Sigmoid colon (tissue), 7 donors: ENCODE measurements around the gene CYP24A1. TPM values are rescaled to one million over a fixed set of nuclear protein-coding genes. Genes with fewer than 3 reads are reported as not detected.

Source experiments
- DNase-seq: peaks from one replicate; pipeline ENCODE4 v3.0.0-alpha.2; 2019
- H3K27ac ChIP-seq, 4 donors: fragments of 200-600 bp; sonication (generic); one replicate each; pipeline ENCODE4 v1.5.1; 2016 to 2019; ENCODE audit warnings: mild to moderate bottlenecking in 1 of 4
- H3K27me3 ChIP-seq, 3 donors: fragments of 200-600 bp; sonication (generic); one replicate each; pipeline ENCODE4 v1.5.1; 2019; ENCODE audit warnings: mild to moderate bottlenecking in 1 of 3
- H3K36me3 ChIP-seq, 4 donors: fragments of 200-600 bp; sonication (generic); one replicate each; pipeline ENCODE4 v1.5.1; 2016 to 2019
- H3K4me1 ChIP-seq, 4 donors: fragments of 200-600 bp; sonication (generic); one replicate each; pipeline ENCODE4 v1.5.1; 2017 to 2019
- H3K4me3 ChIP-seq, 4 donors: fragments of 200-600 bp; sonication (generic); one replicate each; pipeline ENCODE4 v1.5.1; 2017 to 2019; ENCODE audit warnings: mild to moderate bottlenecking in 2 of 4, moderate library complexity in 1 of 4
- H3K9me3 ChIP-seq, 4 donors: fragments of 200-600 bp in 3 of 4; sonication (generic) in 3 of 4; one replicate each; pipeline versions ENCODE4 v1.5.1 to v1.6.1; 2013 to 2019
- EP300 ChIP-seq, 4 donors: sonication (generic); formaldehyde crosslinking; IDR thresholded peaks; one replicate each; pipeline ENCODE4 v1.6.1; 2017; ENCODE audit warnings: antibody characterized with exemption in 4 of 4
- POLR2A ChIP-seq, 2 donors: fragments of 450-650 bp; IDR thresholded peaks; one replicate each; pipeline ENCODE4 v1.6.1; 2016; ENCODE audit warnings: antibody characterized with exemption in 2 of 2, mild to moderate bottlenecking in 2 of 2, moderate library complexity in 2 of 2
- POLR2AphosphoS5 ChIP-seq, 4 donors: sonication (generic); formaldehyde crosslinking; IDR thresholded peaks; one replicate each; pipeline ENCODE4 v1.6.1; 2017; ENCODE audit warnings: antibody characterized with exemption in 4 of 4
- WGBS, 2 donors: extraction: QIAGEN DNeasy Blood & Tissue Kit; methylation state at CpG; one replicate each; pipeline ENCODE4 v1.1.7; 2013; 5-methylcytosine and 5-hydroxymethylcytosine counted together
- intact Hi-C: fragments of 100-400 bp; cut with DNase I; formaldehyde crosslinking; loops from one replicate; pipeline ENCODE4 v1.15.1; 2023
- polyA plus RNA-seq, 3 donors: library from polyadenylated mRNA; stranded (reverse); fragments of 200-250 nt; gene quantifications; one replicate each; pipeline ENCODE4 v1.2.3, GENCODE V29; 2013
- total RNA-seq, 4 donors: library from RNA; depleted of rRNA; stranded (reverse); fragments of >200 nt; gene quantifications; one replicate each; pipeline ENCODE4 v1.1.0, GENCODE V29; 2016
- TF ChIP-seq, protein P1 (sequence below), 4 experiments: fragments of 450-650 bp in 3 of 4; fragments of 200-600 bp in 1 of 4; IDR thresholded peaks; one replicate each; pipeline ENCODE4 v1.5.1; 2016 to 2019; ENCODE audit warnings: antibody characterized with exemption in 4 of 4, mild to moderate bottlenecking in 3 of 4, moderate library complexity in 2 of 4
- donor health status: healthy with polysubstance abuse.
- donor health status: Bipolar disorder and iron deficiency.
- donor health status: healthy.

The CYP24A1 gene
- total and polyA plus RNA-seq, 7 donors: 0.26 to 1.8 TPM; not detected in 5

DNA sequence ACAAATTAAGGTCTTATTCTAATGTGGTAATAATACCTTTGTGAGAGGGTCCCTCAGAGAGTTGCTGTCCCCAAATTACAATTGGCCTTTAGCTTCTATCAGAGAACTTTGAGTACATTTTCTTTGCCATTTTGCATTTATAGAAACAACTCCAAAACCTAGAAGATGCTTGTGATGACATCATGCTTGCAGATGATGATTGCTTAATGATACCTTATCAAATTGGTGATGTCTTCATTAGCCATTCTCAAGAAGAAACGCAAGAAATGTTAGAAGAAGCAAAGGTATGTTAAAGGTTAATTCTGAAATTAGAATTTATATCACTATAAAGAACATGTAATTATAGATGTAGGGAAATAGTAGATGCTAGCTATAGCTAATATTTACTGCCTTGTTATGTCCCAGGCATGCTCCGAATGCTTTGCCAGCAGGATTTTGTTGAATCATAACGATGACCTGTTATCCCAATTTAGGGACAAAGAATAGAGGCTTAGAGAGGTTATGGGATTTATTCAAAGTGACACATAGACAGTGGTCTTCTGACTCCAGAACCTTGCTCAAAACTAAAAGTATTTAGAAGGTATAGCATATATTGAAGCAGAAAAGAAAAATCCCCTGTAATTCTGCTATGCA lies 41.5 kb upstream of the CYP24A1 start:
- no peaks in the 10 kb centered on the region for H3K27me3 ChIP-seq
- H3K27ac ChIP-seq: no peak overlapping the region
- no peaks in the 10 kb centered on the region for H3K9me3 ChIP-seq
- TF ChIP-seq POLR2AphosphoS5 (IDR thresholded peaks at IDR 0.05) (no peak), EP300 (IDR thresholded peaks at IDR 0.05) (no peak), POLR2A (IDR thresholded peaks at IDR 0.05) (no peak)
- TF ChIP-seq, protein P1, sequence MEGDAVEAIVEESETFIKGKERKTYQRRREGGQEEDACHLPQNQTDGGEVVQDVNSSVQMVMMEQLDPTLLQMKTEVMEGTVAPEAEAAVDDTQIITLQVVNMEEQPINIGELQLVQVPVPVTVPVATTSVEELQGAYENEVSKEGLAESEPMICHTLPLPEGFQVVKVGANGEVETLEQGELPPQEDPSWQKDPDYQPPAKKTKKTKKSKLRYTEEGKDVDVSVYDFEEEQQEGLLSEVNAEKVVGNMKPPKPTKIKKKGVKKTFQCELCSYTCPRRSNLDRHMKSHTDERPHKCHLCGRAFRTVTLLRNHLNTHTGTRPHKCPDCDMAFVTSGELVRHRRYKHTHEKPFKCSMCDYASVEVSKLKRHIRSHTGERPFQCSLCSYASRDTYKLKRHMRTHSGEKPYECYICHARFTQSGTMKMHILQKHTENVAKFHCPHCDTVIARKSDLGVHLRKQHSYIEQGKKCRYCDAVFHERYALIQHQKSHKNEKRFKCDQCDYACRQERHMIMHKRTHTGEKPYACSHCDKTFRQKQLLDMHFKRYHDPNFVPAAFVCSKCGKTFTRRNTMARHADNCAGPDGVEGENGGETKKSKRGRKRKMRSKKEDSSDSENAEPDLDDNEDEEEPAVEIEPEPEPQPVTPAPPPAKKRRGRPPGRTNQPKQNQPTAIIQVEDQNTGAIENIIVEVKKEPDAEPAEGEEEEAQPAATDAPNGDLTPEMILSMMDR (IDR thresholded peaks at IDR 0.05): no peak
- intact Hi-C loops: no loop called here
- no peak overlapping the region for H3K4me3 ChIP-seq
- DNase-seq: no peak
- H3K36me3 ChIP-seq: peaks cover 0 to 22% (median 3%) of the 10 kb centered on the region in 4 donors
- WGBS, 2 donors: 93 to 96% methylated on average over 3 of the region's 3 CpGs
- H3K4me1 ChIP-seq: peaks cover 0 to 36% (median 21%) of the 10 kb centered on the region in 4 donors

GRCh38 chr20:54214566-54214965 lies 40.8 kb upstream of the CYP24A1 start:
- Histone ChIP-seq H3K9me3 (no peaks in the 10 kb centered on the region), H3K27ac (no peak overlapping the region), H3K27me3 (no peaks in the 10 kb centered on the region), H3K4me3 (no peak overlapping the region), H3K4me1 (peaks cover 0 to 43% (median 28%) of the 10 kb centered on the region in 4 donors), H3K36me3 (peaks cover 0 to 22% (median 3%) of the 10 kb centered on the region in 4 donors)
- intact Hi-C loops: no loop called here
- no peak for DNase-seq
- TF ChIP-seq EP300 (IDR thresholded peaks at IDR 0.05) (no peak), POLR2AphosphoS5 (IDR thresholded peaks at IDR 0.05) (no peak), POLR2A (IDR thresholded peaks at IDR 0.05) (no peak)
- TF ChIP-seq, protein P1 (IDR thresholded peaks at IDR 0.05): no peak
- WGBS, 2 donors: 92 to 93% methylated on average over 8 of the region's 8 CpGs

DNA sequence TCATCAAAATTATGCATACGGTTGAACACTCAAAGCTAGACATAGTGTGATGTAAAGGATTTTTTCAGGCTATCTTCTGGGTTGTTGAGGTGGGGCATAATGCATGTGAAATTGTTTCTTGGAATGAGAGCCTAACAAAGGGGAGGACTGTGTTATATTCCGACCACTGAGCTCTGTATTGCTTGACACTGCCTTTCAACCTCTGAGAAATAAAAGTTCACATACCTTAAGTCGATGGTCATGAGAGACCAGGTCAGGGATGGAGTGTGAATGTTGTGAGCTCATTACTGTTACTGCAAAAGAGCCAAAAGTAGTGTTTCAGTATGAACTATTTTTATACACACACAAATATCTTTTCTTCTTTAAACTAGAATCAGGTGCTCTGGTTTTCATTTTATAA lies 39.1 kb upstream of the CYP24A1 start:
- WGBS, 2 donors: 92 to 95% methylated on average over 3 of the region's 3 CpGs
- Histone ChIP-seq H3K27me3 (no peaks in the 10 kb centered on the region), H3K9me3 (no peaks in the 10 kb centered on the region), H3K4me1 (peaks cover 0 to 49% (median 35%) of the 10 kb centered on the region in 4 donors), H3K27ac (no peak overlapping the region), H3K36me3 (peaks cover 0 to 22% (median 3%) of the 10 kb centered on the region in 4 donors), H3K4me3 (no peak overlapping the region)
- no peak for DNase-seq
- intact Hi-C loops: no loop called here
- TF ChIP-seq EP300 (IDR thresholded peaks at IDR 0.05): no peak
- TF ChIP-seq, protein P1 (IDR thresholded peaks at IDR 0.05): no peak
- no peak for TF ChIP-seq POLR2A (IDR thresholded peaks at IDR 0.05)
- TF ChIP-seq POLR2AphosphoS5 (IDR thresholded peaks at IDR 0.05): no peak

DNA sequence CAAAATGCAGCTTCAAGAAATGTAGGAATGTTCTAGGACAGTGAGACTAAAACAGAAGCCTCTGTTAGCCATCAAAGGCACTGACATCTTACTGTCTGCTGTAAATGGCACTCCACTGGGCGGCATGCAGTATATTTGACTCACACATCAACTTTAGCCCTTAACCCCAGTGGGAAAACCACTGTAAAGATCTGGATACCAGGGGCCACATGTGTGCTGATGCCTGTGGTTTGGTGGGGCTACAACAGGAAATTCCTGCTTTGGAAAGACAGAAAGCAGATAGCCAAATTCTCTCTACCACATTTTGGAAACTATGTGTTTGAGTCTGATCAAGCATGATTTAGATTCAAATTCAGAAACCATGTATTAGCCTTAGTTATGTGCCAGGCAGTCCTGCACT lies 38.4 kb upstream of the CYP24A1 start:
- H3K4me1 ChIP-seq: peaks cover 0 to 49% (median 35%) of the 10 kb centered on the region in 4 donors
- H3K27me3 ChIP-seq: no peaks in the 10 kb centered on the region
- TF ChIP-seq POLR2A (IDR thresholded peaks at IDR 0.05) (no peak), EP300 (IDR thresholded peaks at IDR 0.05) (no peak), POLR2AphosphoS5 (IDR thresholded peaks at IDR 0.05) (no peak)
- TF ChIP-seq, protein P1 (IDR thresholded peaks at IDR 0.05): no peak
- peak overlapping the region in 1 of 4 donors; percentile 0 for H3K27ac ChIP-seq
- no peak for DNase-seq
- H3K9me3 ChIP-seq: no peaks in the 10 kb centered on the region
- peaks cover 0 to 19% (median 3%) of the 10 kb centered on the region in 4 donors for H3K36me3 ChIP-seq
- intact Hi-C loops: no loop called here
- H3K4me3 ChIP-seq: no peak overlapping the region
- 85 to 89% methylated on average over 1 of the region's 1 CpG for WGBS, 2 donors
